Neural progenitor cell (in vitro differentiated cells): ENCODE results near the gene GALE.

ENCODE experiments used
- EZH2 ChIP-seq: fragments of 200-600 bp; sonication (generic); IDR thresholded peaks from 2 replicates; pipeline ENCODE4 v1.6.1; 2017; ENCODE audit warnings: antibody characterized with exemption, mild to moderate bottlenecking, moderate library complexity
- TF ChIP-seq, protein P1 (sequence below): fragments of 200-600 bp; sonication (generic); IDR thresholded peaks from 2 replicates; pipeline ENCODE4 v1.5.1; 2017; ENCODE audit warnings: antibody characterized with exemption, mild to moderate bottlenecking

DNA sequence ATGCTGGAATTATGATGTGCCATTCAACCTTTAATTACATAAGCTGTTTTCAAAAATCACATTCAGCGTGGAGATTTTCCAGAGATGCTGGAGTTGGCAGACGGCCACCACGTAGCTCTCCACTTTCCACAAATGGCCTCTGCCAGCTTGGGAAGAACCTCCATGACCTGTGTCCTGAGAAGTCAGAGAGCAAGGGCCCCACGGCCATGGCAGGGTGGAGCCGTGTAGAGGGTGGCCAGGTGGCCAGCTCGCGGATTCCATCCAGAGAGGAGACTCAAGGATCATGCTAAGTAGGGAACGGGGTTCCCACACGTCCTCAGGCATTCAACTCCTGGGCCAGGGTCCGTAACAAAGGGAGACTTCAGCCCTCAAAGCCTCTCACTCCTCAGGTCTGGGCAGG, 1.3 kb upstream of the GALE start:
- TF ChIP-seq, protein P1, sequence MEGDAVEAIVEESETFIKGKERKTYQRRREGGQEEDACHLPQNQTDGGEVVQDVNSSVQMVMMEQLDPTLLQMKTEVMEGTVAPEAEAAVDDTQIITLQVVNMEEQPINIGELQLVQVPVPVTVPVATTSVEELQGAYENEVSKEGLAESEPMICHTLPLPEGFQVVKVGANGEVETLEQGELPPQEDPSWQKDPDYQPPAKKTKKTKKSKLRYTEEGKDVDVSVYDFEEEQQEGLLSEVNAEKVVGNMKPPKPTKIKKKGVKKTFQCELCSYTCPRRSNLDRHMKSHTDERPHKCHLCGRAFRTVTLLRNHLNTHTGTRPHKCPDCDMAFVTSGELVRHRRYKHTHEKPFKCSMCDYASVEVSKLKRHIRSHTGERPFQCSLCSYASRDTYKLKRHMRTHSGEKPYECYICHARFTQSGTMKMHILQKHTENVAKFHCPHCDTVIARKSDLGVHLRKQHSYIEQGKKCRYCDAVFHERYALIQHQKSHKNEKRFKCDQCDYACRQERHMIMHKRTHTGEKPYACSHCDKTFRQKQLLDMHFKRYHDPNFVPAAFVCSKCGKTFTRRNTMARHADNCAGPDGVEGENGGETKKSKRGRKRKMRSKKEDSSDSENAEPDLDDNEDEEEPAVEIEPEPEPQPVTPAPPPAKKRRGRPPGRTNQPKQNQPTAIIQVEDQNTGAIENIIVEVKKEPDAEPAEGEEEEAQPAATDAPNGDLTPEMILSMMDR, result no peak
- TF ChIP-seq EZH2, result no peak
